Mucosa of rectum (tissue), 2 donors: ENCODE results near the gene CIDEB.

Experiments used
- H3K27ac ChIP-seq, 2 donors: one replicate each; pipeline ENCODE4 v1.7.0; 2013; ENCODE audit warnings: inconsistent platforms in 2 of 2, low read depth in 2 of 2, low read length in 2 of 2
- H3K27me3 ChIP-seq, 2 donors: one replicate each; pipeline ENCODE4 v1.7.0; 2013; ENCODE audit warnings: low read length in 2 of 2; ENCODE audit not compliant: control insufficient read depth in 2 of 2, insufficient read depth in 2 of 2
- H3K36me3 ChIP-seq, 2 donors: one replicate each; pipeline ENCODE4 v1.7.0; 2013; ENCODE audit warnings: low read length in 2 of 2; ENCODE audit not compliant: control insufficient read depth in 2 of 2, insufficient read depth in 2 of 2
- H3K4me1 ChIP-seq, 2 donors: one replicate each; pipeline ENCODE4 v1.7.0; 2013; ENCODE audit warnings: low read length in 2 of 2, mild to moderate bottlenecking in 1 of 2; ENCODE audit not compliant: control insufficient read depth in 2 of 2, insufficient read depth in 2 of 2
- H3K4me3 ChIP-seq, 2 donors: one replicate each; pipeline ENCODE4 v1.7.0; 2013; ENCODE audit warnings: low read length in 2 of 2
- H3K9ac ChIP-seq, 2 donors: one replicate each; pipeline ENCODE4 v1.7.0; 2013; ENCODE audit warnings: low read length in 2 of 2, low read depth in 1 of 2, mild to moderate bottlenecking in 1 of 2
- H3K9me3 ChIP-seq, 2 donors: one replicate each; pipeline ENCODE4 v1.7.0; 2013; ENCODE audit warnings: low read length in 2 of 2; ENCODE audit not compliant: control insufficient read depth in 2 of 2
- donor health status: healthy.
- donor health status: Normal muscosa, but diverticular disease.

The CIDEB gene

GRCh38 chr14:24307156-24307574, 612 bp downstream of the CIDEB start:
- H3K27ac ChIP-seq = peak overlapping the region; percentile 66 to 79
- peak overlapping the region; percentile 10 to 15 for H3K9ac ChIP-seq
- H3K9me3 ChIP-seq = no peaks in the 10 kb centered on the region
- no peaks in the 10 kb centered on the region for H3K27me3 ChIP-seq
- H3K4me3 ChIP-seq = peak overlapping the region in 1 of 2 donors; percentile 59
- H3K4me1 ChIP-seq = peaks cover 31 to 40% of the 10 kb centered on the region in 2 donors
- H3K36me3 ChIP-seq = peaks cover 42 to 49% of the 10 kb centered on the region in 2 donors

GRCh38 chr14:24304019-24304387, 3.8 kb downstream of the CIDEB start:
- H3K36me3 ChIP-seq = peaks cover 50 to 57% of the 10 kb centered on the region in 2 donors
- H3K9ac ChIP-seq = no peak overlapping the region
- no peak overlapping the region for H3K4me3 ChIP-seq
- no peaks in the 10 kb centered on the region for H3K27me3 ChIP-seq
- H3K27ac ChIP-seq = no peak overlapping the region
- no peaks in the 10 kb centered on the region for H3K9me3 ChIP-seq
- peaks cover 29% of the 10 kb centered on the region in 2 donors for H3K4me1 ChIP-seq

GRCh38 chr14:24300326-24300980, 7.3 kb downstream of the CIDEB start:
- Histone ChIP-seq H3K4me3 (peak overlapping the region; percentile 84 to 91), H3K27ac (peak overlapping the region; percentile 90 to 91), H3K9ac (peak overlapping the region; percentile 80 to 94), H3K9me3 (no peaks in the 10 kb centered on the region), H3K36me3 (peaks cover 46 to 50% of the 10 kb centered on the region in 2 donors), H3K27me3 (no peaks in the 10 kb centered on the region), H3K4me1 (peaks cover 18% of the 10 kb centered on the region in 2 donors)

- Histone ChIP-seq H3K27me3 (no peaks in the 10 kb centered on the region), H3K9me3 (no peaks in the 10 kb centered on the region), H3K4me3 (peak within 1 kb of the TSS; percentile 84 to 91), H3K27ac (peak within 1 kb of the TSS; percentile 90 to 91), H3K4me1 (peaks cover 18% of the 10 kb centered on the region in 2 donors), H3K36me3 (peaks cover 39 to 44% of the 10 kb centered on the region in 2 donors), H3K9ac (peak within 1 kb of the TSS; percentile 93 to 94)
These were observed 8.3 kb downstream of the CIDEB start, which contains the start of the genes DHRS1 and NOP9 for GRCh38 chr14:24299255-24300191. Gene DHRS1, minus strand, starts transcription at chr14:24299780. Its CDS starts 674 bp downstream, at chr14:24299106. Gene NOP9, plus strand, starts transcription at chr14:24299850. Its CDS starts 105 bp downstream, at chr14:24299955.

GRCh38 chr14:24298892-24299254, 8.9 kb downstream of the CIDEB start:
- Histone ChIP-seq H3K27me3 (no peaks in the 10 kb centered on the region), H3K9me3 (no peaks in the 10 kb centered on the region), H3K4me3 (peak overlapping the region; percentile 84 to 91), H3K36me3 (peaks cover 32 to 37% of the 10 kb centered on the region in 2 donors), H3K4me1 (peaks cover 18% of the 10 kb centered on the region in 2 donors), H3K9ac (peak overlapping the region; percentile 93 to 94), H3K27ac (peak overlapping the region; percentile 90 to 91)

GRCh38 chr14:24297190-24297964, 10.4 kb downstream of the CIDEB start:
- no peak overlapping the region for H3K4me3 ChIP-seq
- no peaks in the 10 kb centered on the region for H3K27me3 ChIP-seq
- no peaks in the 10 kb centered on the region for H3K9me3 ChIP-seq
- peaks cover 24 to 32% of the 10 kb centered on the region in 2 donors for H3K36me3 ChIP-seq
- no peak overlapping the region for H3K9ac ChIP-seq
- peak overlapping the region in 1 of 2 donors; percentile 27 for H3K27ac ChIP-seq
- H3K4me1 ChIP-seq = peaks cover 18% of the 10 kb centered on the region in 2 donors

- H3K9ac ChIP-seq = no peak overlapping the region
- H3K27ac ChIP-seq = no peak overlapping the region
- H3K27me3 ChIP-seq = no peaks in the 10 kb centered on the region
- no peaks in the 10 kb centered on the region for H3K9me3 ChIP-seq
- peaks cover 20 to 32% of the 10 kb centered on the region in 2 donors for H3K36me3 ChIP-seq
- peaks cover 18% of the 10 kb centered on the region in 2 donors for H3K4me1 ChIP-seq
- H3K4me3 ChIP-seq = no peak overlapping the region
These were observed 11.2 kb downstream of the CIDEB start for GRCh38 chr14:24296341-24297157.

- H3K27me3 ChIP-seq = no peaks in the 10 kb centered on the region
- H3K9ac ChIP-seq = no peak overlapping the region
- H3K9me3 ChIP-seq = no peaks in the 10 kb centered on the region
- H3K4me3 ChIP-seq = no peak overlapping the region
- peaks cover 0 to 4% of the 10 kb centered on the region in 2 donors for H3K4me1 ChIP-seq
- peaks cover 41 to 50% of the 10 kb centered on the region in 2 donors for H3K36me3 ChIP-seq
- no peak overlapping the region for H3K27ac ChIP-seq
These were observed 14.3 kb downstream of the CIDEB start for GRCh38 chr14:24293525-24293924.

- H3K9ac ChIP-seq = no peak overlapping the region
- no peaks in the 10 kb centered on the region for H3K27me3 ChIP-seq
These were observed 15.5 kb downstream of the CIDEB start for GRCh38 chr14:24292118-24292807.

More at GRCh38 chr14:24292118-24292807, 15.5 kb downstream of the CIDEB start:
- H3K27ac ChIP-seq = no peak overlapping the region
- no peaks in the 10 kb centered on the region for H3K9me3 ChIP-seq
- H3K4me3 ChIP-seq = no peak overlapping the region
- H3K4me1 ChIP-seq = no peaks in the 10 kb centered on the region
- H3K36me3 ChIP-seq = peaks cover 41 to 50% of the 10 kb centered on the region in 2 donors
